ENCODE measurements around the gene RRM2.

The RRM2 gene

DNA sequence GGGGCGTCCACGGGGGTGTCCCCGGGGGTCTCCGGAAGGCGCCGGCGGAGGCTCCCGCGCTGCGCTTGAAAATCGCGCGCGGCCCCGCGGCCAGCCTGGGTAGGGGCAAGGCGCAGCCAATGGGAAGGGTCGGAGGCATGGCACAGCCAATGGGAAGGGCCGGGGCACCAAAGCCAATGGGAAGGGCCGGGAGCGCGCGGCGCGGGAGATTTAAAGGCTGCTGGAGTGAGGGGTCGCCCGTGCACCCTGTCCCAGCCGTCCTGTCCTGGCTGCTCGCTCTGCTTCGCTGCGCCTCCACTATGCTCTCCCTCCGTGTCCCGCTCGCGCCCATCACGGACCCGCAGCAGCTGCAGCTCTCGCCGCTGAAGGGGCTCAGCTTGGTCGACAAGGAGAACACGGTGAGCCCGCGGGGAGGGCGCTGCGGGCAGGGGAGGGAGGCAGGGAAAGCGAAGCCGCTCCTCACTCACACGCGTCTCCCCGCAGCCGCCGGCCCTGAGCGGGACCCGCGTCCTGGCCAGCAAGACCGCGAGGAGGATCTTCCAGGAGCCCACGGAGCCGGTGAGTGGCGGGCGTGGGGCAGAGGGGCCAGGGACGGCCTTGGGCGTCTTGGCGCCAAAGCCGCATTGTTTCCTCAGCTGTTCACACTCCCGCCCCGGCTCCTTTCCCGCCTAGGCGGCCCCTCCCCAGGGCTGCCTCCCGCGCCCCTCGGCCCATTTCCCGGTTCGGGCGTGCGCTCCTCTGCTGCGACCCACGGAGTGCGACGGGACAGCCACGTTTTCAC, at the start of gene RRM2:
Gene RRM2, plus strand, starts transcription at position 240 of the 781 bp plus-strand sequence. Its CDS starts 60 bp downstream, at position 300.
- FAIRE-seq, result peak; percentile 27

DNA sequence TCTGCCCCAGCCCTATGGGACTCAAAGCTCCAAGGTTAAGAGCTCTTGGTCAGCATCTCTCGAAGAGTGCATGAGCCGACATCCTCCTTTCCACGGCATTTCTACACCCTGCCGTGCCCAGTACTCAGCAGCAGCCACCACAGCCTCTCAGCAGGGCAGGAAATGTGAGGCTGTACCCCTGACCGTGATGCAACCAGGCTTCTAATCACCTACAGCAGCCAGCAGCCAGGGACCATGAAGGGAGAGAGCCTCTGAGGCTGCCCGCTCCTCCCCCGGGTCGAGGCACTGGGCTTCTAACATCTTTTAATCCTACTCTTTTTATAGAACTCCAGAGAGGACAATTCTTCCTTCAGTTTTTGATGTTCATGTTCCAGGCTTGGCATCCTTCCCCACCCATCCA, 48.8 kb upstream of the RRM2 start:
- FAIRE-seq, result no peak

DNA sequence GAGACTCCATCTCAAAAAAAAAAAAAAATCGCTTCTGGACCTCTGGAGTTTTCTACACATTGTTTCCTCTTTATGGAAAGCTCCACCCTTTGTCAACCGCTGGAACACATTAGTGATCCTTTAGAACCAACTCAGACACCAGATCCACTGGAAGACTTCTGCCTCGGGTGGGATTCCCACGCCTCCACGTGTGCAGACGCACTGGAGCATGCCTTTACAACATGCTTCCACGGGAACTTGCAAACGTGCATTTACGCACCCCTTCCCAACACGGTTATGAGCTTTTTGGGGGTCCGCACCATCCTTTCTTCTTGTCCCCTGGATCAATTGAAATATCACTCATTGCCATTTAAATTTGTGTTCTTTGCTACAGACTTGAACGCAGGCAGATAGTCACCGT, 47.4 kb upstream of the RRM2 start:
- no peak for FAIRE-seq

DNA sequence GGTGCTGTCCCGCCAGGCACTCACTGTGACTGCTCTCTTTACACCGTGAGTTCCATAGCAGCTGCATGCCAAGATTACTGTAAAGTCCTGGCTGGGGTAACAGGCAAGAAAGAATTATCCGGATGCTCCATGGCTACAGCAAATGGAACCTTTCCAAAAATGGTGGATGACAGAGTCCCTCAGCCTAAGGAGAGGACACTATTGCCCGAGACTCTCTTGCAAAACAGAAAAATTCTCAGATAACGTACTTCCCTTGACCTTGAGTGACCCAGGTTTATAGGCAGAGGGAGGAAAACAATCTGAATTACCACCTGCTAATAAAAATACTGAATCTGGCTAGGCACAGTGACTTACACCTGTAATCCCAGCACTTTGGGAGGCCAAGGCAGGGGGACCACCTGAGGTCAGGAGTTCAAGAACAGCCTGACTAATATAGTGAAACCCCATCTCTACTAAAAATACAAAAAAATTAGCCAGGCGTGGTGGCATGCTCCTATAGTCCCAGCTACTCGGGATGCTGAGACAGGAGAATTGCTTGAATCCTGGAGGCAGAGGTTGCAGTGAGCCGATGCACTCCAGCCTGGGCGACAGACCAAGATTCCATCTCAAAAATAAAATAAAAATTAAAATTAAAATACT, 46.8 kb upstream of the RRM2 start:
- no peak for FAIRE-seq

DNA sequence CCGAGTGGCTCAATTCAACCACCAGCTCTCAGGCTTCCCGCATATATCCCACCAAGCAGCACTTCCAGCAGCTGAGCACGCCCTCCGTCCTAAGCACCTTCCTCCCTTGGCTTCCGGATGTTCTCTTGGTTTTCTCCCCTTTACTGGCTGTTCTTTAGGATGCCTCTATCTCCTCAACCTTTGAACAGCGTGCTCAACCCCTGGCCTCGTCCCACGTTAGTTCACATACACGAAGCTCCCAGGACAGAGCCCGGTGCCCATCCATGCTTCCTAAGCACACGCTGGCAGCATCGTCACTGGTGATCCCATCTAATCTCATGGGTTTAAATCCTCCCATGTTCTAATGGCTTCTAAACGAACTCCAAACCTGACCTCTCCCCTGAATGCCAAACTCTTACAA, 46.0 kb upstream of the RRM2 start:
- FAIRE-seq, result no peak

DNA sequence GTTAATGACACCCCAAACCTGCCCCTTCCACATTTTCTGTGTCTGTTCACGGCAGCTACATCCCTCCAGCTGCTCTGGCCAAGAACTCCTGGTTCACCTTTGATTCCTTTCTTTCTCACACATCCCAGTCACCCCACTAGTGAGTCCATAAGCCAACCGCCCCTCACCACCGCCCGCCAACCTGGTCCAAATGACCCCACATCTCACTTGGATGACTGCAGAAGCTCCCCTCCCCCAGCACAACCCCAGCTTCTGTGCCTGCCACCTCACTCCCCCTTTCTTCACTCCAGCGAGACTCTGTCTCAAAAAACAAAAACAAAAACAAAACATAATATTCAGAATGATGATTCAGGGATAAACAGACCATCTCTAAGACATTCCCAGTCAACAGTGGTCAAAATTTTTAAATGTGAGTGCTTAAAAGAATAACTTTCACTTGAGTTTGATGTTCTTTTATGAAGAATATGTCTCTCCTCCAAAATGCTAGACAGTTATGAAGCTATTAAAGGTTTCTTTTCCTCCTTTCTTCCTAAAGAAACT, 45.5 kb upstream of the RRM2 start:
- no peak for FAIRE-seq

DNA sequence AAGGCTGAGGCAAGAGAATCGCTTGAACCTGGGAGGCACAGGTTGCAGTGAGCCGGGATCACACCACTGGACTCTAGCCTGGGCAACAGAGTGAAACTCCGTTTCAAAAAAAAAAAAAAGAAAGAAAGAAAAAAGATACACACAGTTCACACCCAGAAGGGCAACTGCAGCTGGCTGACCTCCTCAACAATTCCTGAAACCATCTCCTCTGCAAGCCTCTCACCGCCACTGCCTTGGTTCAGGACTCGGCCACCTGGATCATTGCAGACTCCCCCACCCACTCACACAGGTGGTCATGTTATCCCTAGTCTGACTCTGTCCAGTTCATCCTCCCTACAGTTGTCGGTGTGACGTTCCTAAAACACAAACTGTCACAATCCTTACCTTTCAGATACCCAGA, 44.5 kb upstream of the RRM2 start:
- no peak for FAIRE-seq

DNA sequence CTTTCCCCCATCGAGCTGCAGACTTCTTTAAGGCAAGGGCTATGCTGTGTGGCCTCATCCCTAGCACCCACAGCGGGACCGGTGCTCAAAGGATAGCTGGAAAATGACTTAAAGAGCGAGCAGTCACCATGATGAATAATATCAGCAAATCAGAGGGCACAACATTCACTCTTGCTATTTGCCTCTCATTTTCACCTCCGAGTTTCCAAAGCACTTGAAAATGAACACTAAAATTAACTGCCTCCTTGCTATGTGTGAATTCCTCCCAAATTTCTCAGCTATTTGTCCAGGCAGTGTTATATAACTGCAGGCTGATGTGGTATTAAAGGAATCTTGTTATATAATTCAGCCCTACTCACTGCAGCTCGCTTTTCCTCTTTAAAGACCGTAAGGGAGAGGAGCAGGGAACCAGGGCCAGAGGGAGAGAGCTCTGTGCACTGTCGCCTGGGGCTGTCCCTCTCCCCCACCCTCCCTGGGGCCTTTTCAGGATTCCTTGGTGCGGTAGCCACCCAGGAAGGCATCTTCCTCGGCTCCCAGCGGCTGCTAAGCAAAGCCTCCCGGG, 43.8 kb upstream of the RRM2 start:
- FAIRE-seq, result no peak

DNA sequence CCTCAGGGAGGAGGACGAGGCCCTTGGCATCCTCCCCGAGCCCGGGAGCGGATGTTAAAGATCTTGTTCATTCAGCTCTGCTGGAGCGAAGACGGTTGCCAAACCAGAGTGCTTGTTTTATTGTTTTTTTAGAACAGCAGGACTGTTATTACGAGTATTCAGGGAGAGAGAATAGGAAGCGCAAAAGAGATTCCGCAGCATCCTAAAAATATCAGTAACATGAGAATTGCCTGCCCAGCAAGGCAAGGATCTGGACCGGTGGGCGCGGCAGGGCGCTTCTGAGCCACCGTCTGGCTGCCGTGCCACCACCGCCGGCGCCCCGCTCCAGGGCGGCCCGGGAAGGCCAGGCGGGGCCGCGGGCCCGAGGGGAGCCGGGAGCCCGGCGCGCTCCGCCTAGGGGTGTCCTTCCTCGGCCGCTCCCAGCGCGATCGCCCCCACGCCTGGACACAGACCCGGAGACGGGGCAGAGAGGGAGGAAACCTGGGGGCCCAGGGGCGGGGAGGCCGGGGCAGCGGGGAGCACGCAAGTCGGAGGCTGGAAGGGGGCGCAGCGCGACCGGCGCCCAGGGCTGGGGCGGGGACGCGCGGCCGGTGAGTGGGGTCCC, 43.2 kb upstream of the RRM2 start:
- no peak for FAIRE-seq

DNA sequence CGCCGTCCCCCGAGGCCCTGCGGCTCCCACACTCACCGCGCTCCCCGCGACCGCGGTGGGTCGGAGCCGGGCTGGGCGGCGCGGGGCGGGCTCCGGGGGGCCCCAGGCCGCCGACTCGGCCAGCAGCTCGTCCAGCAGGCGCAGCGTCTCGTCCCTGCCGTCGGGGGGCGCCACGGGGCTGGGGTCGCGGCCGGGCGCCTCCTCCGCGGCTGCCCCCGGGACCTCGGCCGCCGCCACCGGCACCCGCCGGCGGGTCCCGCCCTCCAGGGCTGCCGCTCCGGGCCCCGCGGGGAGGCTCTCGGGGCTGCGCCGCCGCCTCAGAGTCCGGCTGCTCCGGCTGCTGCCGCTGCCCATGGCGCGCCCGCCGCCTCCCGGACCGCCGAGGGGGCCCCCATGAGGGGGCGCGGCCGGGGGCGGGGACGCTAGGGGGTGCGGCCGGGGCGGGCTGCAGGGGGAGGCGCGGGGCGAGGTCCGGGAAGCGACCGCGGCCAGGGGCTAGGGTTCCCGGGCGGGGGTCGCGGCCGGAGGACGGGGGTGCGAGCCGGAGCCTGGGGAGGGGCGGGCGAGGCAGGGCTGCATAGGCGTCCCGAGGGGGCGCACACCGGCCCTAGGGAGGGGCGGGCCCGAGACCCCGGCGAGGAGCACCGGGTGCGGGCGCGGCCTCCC, 42.5 kb upstream of the RRM2 start, which contains the start of gene CYS1:
Gene CYS1, minus strand, starts transcription at position 542 of the 666 bp plus-strand sequence. Its CDS starts 188 bp downstream, at position 354.
- no peak for FAIRE-seq

DNA sequence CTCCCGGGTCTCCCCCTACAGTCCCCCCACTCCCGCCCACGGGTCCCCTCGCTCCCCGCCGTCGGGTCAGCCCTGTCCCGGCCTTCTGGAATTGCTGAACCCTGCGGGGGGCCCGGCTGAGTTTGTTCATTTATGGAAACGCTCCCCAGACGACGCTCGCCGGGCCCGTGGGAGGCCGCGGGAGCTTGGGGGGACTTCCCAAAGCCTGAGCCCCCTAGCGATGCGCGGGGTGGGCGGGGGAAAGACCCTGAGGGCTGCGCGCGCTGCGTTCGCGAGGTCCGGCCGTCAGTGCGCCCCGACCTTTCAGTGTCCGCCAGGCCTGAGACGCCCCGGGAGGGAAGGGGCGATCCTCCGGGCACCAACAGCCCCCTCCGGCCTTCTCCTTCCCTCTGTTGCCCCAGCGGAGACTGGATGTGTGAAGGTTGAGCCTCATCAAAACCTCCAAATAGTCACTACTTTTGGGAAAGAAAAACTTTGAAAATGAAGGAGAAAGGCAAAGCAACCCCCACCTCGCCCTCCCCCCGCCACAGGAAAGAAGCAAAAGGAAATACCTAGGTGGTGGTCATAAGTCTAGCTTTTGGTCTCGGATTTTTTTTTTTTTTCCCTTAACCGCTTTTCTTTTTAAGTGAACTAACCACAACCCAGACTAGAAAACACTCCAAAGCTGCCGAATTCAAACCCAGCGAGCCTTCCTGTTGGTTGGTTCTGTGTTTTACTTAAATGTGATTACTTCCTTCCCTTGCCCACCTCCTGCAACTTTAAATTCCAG, 41.8 kb upstream of the RRM2 start:
- FAIRE-seq, result no peak

DNA sequence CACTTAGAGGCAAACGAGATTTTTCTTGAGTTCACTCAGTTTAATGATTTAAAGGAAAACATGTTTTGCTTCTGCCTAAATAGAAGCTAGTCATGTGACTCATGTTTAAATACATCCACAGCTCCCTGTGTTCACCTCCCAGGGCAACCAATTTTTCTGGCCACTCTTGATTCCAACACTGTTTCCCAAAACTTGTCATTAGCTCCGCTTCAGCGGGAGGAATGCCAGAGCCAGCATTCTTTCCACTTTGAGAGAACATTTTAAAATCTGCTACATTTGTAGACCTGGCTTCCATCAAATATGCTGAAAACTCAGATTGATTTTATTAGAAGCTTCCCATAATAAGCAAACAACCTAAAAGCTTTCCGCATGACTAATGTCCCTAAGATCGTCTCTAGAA, 39.5 kb upstream of the RRM2 start:
- FAIRE-seq, result no peak

DNA sequence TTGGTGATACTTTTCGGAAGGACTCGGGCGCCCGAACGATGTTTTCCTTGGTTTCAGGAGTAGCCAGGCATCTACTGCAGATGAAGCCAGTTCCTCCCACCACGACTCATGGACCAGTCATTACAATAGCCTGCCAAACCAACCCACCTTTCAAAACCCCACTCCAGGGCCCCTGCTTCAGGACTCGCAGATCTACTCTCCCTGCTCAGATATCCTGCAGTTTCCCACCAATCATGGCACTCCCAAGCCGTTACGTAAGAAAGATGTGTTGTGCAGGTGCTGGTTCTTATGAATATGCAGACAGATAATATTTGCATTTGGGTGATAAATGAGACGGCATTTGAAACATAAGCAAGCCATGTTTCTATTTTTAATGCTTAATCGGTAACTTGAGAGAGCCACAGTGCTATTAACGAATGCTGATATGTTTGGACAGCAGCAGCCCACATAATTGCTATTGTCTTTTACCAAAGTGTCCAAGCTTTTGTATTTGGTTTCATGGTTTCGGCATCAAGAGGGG, 38.8 kb upstream of the RRM2 start:
- no peak for FAIRE-seq

DNA sequence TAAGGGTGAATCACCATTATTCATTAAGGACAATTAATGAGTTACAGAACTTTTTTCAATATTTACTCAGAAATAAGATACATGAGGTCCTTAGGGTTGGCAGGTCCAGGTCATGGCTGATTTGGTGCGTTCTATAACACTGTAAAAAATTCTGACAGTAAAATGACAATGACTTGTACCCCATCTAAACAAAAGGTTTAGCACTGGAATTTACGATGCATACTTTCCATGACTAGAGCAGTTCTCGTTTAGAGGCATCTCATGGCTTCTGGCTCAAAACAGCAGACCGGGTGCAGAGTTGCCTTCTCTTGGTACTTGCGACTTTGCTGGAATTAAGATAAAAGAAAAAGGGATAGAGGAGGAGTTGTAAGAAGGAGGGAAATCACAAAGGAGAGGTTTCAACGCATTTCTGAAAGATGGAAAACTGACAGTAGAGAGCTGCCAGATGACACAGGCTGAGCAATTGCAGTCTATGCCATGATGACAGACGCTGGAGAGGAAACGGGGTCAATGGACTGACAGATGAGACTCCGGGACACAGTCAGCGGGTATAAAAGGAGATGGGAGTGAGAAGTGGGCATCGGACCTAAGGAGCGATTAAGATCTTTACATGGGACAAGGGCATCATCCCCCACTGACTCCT, 38.2 kb upstream of the RRM2 start:
- FAIRE-seq, result no peak

DNA sequence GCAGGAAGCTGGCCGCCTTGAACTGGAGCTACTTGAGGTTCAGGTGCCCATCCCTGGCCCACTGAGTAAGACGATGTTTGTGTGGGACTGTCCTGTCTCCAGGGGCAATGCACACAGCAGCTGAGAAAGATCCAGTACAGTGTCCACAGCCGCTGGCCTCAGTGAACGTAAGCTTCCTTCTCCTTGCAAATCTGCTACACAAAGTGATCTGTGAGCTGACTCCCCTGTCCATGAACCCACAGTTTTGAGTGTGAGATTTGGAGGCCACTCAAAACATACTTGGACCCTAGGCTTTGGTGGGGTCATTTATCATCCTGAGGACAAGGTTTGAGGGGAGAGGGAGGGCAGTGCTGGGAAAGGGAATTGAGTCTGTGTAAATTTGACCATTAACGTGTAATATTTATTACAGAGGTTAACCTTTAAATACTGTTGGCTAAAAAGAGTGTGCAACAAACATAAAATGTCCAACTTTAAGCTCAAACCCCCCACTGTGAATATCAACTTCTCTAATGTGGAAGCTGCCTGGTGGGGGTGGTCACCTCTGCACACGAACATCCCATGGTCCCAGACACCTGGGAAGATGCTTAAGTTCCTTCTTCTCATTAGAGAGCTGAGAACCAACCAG, 37.4 kb upstream of the RRM2 start:
- no peak for FAIRE-seq

DNA sequence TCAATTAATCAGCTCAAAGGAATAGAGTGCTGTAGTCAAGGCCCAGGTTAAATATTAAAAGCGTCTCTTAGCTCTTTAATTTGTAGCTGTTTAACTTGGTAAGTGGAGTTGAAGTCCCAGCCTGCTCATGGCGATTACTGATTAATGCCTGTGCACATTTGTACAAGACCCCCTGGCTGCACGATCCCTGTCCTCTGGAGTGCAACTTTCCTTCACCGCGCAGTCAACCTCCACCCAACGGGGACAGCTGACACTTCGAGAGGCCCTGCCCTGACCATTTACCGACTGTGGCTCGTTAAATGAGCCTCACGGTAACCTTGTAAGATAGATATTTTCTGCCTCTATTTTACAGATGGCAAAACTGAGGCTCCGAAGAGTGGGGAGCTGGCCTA, 36.9 kb upstream of the RRM2 start:
- FAIRE-seq, result no peak

DNA sequence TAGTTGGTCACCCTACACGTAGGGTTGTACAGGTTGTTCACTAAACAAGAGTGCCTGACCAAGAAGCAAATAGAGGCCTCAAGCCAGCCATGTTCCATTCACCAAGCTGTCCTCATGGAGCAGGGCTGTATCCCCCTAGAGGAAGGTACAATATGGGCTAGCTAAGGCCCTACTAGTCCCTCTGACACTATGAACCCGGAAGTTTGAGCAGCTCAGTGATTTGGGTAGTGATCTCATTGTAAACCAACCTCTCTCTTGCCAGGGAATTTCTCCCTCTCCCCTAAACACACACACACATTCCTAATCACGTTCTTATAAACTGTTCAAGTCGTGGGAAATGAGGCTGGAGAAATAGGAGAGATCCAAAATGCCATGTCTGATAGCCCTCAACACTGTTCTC, 35.6 kb upstream of the RRM2 start:
- FAIRE-seq, result no peak

DNA sequence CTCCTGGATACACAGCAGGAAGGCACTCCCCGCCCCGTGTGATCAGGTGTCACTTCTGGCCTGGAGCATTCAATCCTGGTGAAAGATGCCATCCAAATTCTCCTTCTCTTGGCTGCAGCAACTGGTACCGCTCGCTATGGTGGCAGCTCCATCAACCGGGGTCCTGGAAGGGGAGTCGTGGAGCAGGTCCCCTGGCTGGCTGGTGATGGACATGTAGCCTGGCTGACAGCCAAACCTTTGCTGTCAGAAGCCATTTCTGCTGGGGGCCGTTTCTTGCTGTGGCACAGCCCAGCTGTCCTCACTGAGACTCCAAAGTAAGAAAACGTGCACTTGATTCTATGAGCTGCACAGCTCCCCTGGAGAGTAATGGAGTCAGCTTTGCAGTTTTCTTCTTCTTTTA, 35.2 kb upstream of the RRM2 start:
- no peak for FAIRE-seq

DNA sequence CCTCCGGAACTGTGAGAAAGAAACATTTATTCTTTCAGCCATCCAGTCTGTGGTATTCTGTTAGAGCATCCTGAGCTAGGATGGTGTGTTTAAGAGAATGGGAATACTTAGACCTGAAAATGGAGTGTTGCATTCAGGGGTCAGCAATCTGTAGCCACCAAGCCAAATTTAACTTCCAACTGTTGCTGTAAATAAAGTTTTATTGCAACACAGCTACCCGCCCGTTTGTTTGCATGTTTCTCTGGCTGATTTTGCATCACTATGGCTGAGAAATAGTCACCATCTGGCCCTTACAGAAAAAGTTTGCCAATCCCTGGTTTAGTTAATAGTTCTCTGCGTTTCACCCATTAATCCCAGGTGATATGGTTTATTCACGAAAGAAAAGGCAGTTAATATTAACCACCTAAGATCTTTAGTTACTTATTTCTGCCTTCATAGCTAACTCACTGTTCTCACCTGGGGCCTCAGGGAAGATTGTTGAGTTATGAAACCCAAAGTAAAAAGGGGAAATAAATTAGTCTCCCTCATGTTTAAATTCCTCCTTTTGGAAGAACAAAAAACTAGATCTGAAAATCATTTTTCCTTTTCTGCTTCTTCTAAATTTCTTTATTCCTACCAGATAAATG, 32.9 kb upstream of the RRM2 start:
- no peak for FAIRE-seq

DNA sequence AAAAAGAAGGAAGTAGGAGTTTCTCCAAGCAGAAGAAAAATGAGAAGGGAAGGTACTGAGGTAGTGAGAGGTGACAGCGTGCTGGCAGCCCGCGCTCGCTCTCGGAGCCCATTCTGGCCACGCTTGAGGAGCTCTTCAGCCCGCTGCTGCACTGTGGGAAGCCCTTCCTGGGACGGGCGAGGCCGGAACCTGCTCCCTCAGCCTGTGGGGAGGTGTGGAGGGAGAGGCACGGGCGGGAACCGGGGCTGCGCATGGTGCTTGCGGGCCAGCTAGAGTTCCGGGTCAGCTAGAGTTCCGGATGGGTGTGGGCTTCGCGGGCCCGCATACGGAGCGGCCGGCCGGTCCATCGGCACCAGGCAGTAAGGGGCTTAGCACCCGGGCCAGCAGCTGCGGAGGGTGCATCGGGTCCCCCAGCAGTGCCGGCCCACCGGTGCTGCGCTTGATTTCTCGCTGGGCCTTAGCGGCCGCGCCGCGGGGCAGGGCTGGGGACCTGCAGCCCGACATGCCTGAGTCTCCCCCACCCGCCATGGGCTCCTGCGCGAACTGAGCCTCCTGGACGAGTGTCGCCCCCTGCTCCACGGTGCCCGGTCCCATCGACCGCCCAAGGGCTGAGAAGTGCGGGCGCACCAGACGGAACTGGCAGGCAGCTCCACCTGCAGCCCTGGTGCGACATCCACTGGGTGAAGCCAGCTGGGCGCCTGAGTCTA, 31.2 kb upstream of the RRM2 start:
- no peak for FAIRE-seq
